ENCODE measurements around the gene PINLYP.

The PINLYP gene

DNA sequence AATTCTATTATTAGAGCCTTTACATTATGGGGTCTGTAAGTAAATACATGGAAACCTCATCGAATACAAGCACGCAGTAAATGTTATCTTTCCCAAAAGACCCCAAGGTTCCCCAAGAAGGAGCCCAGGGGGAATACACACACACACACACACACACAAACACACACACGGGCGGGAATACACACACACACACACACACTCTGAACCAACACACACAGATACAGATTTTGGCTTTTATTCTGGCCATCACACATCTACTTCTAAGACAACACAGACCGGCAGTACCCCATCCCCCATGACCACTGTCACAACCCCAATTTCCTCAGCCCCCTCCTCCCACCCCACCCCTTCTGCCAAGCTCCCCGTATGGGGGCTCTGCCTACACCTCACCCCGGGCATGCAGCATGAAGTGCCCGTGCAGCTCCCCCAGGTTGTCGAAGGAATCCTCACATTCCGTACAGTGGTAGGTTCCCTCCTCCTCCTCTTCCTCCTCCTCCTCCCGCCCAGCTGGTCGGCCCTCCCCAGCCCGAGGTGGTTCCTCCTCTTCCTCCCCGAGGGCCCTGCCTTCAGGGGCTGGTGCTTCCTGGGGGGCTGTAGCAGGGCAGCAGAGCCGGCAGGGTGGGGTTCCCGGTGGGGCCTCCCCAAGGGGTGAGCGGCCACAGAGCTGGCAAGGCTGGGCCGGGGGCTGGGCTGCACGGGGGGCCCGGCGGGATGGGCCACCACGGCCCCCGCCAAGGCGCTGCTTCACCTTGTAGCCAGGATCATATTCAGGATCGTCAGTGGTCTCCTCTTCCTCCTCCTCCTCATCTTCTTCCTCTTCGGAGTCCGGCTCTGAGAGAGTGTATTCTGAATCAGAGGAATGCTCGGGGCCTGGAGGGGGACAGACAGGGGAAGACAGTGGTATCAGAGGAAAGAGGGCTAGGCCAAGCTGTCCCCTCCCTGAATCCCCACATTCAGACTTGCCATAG is 31.9 kb downstream of the PINLYP start:
- DNase-seq = no peak

DNA sequence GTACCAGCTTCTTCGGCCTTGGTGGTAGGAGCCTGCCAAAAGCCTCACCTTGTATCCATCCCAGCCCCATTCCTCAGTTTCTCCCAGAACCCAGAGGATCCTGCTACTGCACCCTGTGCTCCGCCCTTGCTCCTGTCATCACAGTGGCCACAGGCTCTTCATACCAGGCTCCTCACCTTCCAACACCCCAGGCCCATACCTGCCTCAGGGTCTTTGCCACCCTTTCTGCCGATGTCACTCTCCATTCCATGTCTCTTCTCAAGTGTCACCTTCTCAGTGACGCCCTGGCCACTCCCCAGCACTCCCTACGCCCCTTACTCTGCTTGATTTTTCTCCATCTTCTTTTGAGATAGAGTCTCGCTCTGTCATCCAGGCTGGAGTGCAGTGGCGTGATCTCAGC is 34.3 kb downstream of the PINLYP start:
- DNase-seq = no peak

DNA sequence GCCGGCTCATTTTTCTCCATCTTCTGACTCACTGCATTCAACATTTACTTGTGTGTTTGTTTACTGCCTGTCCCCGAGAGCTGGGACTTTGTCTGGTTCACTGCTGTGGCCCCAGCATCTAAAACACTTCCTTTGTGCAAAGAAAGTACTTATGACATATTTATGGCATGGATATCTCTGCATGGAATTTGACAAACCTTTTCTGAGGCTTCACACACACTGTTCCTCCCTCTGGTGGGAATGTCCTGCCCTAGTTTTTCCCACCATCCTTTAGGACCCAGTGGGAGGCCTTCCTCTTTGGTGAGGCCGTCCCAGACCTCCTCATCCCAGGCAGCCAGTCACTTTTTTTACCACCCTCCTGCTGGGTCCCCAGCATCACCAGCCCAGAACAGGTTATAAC is 34.9 kb downstream of the PINLYP start:
- DNase-seq = no peak

DNA sequence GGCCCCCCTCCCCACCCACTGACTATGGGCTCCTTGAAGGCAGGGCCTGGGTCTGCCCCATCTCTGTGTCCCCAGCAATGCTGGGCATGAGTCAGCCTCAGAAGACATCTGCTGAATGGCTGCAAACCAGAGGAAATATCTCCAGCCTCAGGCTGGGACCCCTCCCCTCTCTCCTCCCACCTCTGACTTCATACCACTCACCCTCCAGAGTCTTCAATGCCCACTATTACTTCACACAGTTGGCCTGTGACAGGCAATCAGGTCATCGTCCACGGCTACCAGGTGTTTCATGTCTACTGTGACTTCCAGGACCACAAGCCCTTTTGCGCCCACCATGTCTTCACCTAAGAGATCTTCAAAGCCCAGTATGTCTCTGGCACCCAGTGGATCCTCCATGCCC is 36.2 kb downstream of the PINLYP start, which contains the start of gene SRRM5:
SRRM5 (plus strand) TSS at position 301 of the 400 bp plus-strand sequence; CDS start at position 335, 34 bp downstream.
- DNase-seq = no peak

DNA sequence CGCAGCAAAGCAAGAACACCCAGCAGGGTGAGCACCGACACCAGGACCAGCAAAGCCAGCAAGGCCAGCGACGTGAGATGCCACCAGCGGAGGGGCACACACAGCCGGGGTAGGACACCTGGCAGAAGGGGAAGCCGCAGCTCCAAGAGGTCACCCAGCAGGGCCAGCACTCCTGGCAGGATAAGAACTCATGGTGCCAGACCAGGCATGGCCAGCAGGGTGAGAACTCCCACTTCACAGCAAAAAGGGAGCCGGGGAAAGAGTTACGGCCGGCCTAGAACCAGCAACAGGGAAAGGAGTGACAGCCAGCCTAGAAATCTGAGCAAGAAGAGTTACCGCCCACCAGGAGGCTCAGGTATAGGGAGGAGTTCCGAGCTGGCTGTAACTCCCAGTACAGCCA is 36.8 kb downstream of the PINLYP start:
- DNase-seq = no peak

DNA sequence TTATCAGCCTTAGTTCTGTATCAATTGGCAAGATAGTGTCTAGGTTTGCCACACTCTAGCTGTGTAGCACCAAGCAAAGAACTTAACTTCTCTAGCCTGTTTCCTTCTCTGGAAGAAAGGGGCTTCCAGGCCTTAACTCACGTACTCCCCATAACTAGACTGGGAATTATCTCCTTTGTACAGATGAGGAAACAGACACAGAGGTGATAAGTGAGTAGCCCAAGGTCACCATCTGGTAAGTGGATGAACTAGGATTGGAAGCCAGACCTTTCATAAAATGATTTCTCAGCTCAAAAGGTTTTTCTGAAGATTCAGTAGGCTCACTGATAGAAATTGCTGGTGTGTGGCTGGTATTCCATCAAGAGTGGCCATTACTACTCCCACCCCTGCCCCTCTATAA is 40.7 kb downstream of the PINLYP start:
- DNase-seq = no peak

DNA sequence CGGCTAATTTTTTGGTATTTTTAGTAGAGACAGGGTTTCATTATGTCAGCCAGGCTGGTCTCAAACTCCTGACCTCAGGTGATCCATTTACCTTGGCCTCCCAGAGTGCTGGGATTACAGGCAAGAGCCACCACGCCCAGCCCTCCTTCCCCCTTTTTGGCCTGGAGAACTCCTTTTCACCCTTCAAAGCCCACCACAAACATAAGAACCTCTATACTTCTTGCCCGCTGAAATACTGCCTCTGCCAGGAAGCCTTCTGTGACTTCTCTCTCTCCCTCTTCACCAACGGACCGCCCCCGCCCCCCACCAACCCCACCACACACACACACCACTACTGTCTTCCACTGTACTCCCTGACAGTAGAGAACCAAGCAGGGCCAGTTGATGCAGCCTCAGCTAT is 41.4 kb downstream of the PINLYP start:
- no peak for DNase-seq

DNA sequence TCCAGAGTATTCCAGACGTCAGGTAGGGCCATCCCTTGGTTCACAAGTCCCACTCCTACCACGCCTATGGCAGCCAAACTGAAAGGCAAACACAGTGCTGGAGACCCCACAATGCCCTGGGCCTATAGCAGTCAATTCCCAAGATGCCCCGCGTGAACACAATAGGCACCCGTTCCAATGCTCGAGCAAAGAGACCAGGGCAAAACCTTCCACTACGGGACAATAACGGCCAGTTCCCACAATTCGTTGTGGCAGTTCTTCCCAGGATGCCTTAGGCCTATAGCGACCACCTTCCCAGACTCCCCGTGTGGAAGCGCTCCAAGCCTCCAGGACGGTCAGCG is 43.3 kb downstream of the PINLYP start:
- DNase-seq = peak; percentile 36

DNA sequence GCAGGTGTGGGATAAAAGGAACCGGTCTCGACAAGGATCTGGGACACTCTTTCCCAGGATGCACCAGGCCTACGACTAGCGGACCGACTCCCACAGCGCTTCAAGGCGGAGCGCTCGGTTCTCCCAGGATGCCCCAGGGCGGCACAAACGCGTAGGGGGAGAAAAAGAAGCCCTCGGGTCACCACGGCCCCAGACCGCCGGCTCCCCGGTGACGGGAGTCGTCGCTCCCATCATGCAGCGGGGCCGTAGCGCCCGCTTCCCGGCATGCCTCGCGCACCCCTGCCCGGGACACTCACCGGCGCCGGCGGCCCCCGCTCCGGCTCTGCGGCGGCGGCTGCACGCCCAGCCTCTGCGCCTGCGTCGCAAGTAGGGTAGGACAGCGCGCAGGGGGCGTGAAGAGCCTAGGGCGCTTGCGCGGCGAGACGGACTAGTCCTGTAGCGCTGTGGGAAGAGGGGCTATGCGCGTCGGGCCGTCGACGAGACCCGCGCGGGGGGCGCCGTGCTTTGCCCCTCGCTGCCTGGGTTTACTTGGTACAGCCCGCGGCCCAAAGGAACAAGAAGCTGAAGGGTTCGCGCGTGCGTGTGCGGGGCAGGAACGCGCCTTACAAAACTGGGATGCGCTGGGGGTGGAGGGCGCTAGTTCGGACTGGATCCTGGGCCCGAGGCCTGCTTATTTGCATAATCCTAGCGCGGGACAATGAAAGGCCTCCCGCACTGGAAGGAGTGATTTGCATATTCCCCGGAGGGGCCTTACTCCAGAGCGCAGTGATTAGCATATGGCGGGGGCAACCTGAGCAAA is 43.9 kb downstream of the PINLYP start, which contains the start of gene ZNF428:
ZNF428 (minus strand) TSS at position 368 of the 799 bp plus-strand sequence. CDS start 5,325 bp downstream, outside the sequence.
- DNase-seq = peak; percentile 90

DNA sequence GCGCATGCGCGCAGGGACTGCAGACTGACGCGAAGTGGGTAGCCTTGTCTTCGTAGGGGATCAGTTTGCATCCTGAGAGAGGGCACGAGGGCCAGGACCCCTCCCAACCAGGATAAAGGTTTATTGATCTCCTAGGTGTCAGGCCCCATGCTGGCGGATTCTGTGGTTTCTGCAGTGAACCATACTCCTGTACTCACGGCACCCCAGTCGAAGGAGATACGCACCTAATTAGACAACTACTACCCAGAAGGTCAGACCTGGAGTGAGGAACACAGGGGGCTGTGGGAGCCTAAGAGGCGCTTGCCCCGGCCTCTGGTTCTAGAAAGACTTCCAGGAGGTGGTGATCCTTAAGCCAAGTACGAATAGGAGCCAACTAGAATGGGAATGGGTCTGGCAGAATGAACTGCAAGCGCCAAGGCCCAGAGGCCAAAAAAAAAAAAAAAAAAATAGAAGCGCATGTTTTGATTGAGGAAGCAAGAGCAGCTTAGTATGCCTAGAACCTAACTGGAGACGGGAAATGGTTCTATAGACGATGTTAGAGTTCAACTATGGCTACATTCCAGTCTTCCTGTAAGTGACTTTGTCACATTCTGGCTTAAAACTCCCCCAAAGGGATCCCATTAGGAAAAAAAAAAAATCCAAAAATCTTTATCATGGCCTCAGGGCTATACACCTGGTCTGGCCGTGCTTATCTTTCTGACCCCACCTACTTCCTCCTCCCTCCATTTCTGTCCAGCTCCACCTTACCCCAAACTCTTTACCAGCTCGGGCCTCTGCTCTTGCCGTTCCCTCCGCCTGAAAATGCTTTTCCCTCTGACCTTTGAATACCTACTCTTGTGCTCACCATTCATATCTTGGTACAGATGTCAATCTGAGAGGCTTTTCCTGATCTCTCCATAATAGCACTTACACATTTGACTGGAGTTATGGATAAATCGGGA is 44.7 kb downstream of the PINLYP start:
- peak; percentile 85 for DNase-seq

DNA sequence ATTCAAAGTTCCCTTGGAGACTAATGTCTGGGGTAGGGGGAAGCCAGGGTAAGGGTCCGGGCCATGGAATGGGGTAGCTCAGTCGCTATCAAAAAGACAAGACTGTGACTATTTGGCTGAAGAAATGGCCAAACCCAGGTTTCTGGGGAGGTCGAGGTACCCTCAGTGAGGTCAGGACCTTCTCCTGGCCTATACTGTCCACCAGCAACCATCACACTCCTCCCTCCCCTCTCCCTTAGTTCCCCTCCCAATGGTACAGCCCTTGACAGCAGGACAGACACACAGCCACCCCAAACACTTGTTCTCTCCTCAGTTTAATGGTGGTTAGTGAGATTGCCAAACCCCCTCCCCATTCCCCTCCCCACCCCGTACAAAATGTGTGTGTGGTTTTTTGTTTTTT is 46.5 kb downstream of the PINLYP start:
- no peak for DNase-seq

DNA sequence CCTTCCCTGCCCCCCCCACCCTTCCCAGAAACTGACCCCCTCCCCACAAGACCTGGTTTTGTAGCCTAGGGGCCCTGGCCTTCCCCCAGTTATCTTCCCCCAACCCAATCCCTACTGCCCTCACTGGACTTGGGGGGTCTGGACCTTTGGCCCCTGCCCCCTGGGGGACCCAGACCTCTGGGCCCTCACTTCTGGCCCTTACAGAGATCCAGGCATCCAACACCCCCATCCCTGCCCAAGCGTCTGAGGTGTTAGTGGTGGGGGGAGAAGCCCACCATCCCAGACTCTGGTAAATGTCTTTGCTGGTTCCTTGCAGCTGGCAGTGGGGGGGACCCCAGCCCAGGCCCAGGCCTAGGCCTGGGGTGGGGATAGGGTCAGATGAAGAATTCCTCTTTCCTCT is 47.4 kb downstream of the PINLYP start:
- DNase-seq = no peak

DNA sequence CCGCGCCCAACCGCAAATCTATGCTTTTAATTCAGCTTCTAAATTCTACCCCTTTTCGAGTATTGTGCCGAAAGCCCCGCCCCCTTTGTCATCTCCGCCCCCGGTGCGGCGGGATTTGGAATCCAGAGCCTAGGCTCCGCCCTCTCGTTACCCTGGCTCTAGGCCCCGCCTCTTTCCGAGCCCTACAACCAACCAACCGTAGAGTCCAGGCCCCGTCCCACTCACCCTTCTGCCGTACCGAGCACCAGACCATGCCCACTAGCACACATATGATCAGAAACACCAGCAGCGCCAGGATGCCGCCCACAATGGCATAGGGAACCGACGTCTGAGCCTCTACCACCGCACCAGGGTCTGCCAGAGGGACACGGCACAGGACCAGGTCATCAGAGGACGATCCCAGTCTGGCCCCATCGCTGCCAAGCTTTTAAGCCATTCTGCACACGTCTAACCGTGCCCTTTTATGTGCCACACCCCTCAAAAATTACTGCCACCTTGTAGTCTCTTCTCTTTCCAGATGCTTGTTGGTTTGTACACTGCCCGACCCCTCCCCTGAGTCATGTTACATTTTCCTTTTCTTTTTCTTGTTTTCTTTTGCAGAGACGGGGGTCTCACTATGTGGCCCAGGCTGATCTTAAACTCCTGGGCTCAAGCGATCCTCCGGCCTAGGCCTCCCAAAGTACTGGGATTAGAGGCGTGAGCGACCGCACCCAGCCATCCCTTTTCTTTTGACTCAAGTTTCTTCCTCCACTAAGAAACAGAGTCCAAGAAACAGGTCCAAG is 48.5 kb downstream of the PINLYP start:
- DNase-seq = no peak

DNA sequence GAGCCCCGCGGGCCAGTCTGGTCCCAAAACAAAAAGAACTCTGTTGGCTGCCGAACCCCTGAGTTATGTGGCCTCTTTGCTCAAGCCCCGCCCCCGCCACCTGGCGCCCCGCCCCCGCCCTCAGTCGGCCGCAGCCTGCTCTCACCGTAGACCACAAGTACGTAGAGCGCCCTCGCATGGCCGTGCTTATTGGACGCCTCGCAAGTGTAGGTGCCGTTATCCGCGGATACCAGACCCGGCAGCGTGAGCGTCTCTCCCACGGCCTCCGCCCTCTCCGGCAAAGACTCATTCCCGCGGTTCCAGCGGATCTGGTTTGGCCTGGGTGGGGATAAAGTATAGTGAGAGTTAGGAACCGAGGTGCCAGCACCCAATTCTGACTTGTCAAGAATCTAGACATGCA is 49.3 kb downstream of the PINLYP start:
- peak; percentile 86 for DNase-seq

DNA sequence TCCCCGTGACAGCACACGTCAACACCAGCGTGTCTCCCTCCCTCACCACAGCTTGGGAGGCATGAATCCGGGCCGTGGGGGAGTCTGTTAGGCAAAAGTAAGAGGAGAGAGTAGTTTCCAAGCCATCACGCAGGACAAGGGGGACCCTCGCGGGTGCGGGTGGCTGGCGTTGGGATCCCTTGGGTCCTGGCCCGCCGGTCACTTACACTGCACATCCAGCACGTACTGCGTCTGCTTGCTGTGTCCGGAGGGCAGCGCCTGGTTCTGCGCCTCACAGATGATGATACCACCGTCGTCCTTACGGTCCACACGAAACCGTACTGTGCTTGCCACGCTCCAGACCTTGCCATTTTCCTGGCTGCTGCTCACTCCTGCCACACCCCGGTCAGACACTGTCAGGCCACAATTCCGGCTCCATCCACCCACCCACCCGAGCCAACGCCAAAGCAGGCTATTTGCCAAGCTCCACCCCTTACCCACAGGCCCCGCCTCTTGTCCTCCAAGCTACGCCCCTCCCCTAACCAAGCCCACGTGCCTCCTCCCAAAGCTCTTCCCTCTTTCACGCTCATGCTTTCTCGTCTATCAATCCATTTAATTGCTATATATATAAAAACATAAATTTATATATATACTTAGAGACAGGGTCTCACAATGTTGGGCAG is 50.4 kb downstream of the PINLYP start:
- no peak for DNase-seq

DNA sequence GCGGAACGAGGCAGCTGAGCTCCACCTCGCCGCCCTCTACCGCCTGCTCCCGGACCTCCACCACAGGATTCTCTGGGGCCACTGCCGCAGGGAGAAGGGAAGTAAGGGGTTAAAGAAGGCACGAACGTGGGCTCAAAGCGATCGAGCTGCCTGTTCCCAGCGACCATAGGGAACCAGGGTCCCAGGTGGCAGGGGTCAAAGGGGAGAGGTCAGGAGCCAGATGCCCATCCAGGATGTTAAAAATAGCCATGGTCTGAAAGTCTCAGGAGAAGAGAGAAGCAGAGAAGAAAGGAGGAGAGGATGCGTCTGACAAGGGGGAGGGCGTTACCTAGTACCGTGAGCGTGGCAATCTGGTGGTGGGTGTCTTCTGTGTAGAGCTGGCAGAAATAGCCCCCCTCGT is 51.2 kb downstream of the PINLYP start:
- no peak for DNase-seq

DNA sequence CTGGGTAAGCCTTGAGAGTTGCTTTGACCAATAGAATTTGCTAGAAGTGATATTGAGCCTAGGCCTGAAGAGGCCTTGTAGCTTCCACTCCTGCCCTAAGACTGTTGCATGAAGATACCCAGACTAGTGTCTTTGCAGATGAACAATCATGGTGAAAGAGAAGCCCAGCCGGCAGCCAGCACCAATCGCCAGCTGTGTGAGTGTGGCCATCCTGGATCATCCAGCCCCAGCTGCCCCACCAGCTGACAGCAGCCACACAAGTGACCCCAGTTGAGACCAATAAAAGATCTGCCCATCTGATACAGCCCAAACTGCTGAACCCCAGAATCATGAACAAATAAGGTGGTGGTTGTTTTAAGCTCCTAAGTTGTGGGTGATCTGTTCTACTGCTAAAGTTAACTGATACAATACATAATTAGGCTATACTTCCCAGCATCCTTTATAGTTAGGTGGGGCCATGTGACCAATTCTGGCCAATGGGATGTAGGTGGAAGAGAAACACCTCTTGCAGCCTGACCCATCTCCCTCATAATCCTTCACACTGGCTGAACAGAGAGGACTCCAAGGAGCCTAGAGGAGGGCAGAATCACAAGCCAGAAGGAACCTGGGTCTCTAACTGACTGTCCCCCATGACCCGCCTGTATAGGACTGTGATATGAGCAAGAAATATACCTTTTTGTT is 53.2 kb downstream of the PINLYP start:
- no peak for DNase-seq

DNA sequence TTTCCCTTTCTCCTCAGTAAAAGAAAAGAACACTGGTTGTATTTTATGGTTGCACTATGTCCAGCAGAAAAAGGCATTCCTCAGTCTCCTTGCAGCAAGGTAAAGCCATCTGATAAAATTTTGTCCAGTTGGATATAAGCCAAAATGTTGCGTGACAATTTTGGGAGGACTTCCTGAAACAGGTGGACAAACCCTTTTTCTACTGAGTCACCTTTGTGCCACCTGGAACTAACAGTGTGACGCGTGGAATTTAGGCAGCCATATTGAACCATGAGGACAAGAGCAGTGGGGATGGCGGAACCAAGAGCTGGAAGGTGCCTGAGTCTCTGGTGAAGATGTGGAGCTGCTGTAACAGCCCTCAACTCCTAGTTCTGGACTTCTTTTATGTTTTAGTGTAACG is 55.9 kb downstream of the PINLYP start:
- DNase-seq = no peak
